ENCODE data around the gene SMIM35. TPM values are rescaled to one million over a fixed set of nuclear protein-coding genes. Genes with fewer than 3 reads are reported as not detected.

SMIM35 gene
- total RNA-seq, 1 experiment from 2014 or later = not detected

GRCh38 chr11:118112711-118113430 is 26.1 kb upstream of the SMIM35 start:
- Histone ChIP-seq H3K27me3 (ENCODE audit: insufficient read depth, low read depth) (no peaks in the 10 kb centered on the region), H3F3A (ENCODE audit: insufficient read depth, low read depth) (no peaks in the 10 kb centered on the region), H3K79me2 (ENCODE audit: low read depth) (no peaks in the 10 kb centered on the region), H3K27ac (no peak overlapping the region), H3K9me2 (ENCODE audit: insufficient read depth) (no peaks in the 10 kb centered on the region), H4K20me1 (ENCODE audit: insufficient read depth) (no peaks in the 10 kb centered on the region), H3K4me2 (no peak overlapping the region), H3K9me3 (ENCODE audit: insufficient read depth, low read depth) (no peaks in the 10 kb centered on the region), H3K36me3 (ENCODE audit: low read depth) (no peaks in the 10 kb centered on the region), H3K4me3 (no peak overlapping the region), H3K4me1 (replicated peaks; ENCODE audit: insufficient read depth) (peaks cover 11% of the 10 kb centered on the region), H2AFZ (no peak overlapping the region)
- intact Hi-C loops (cut with micrococcal nuclease; ENCODE audit: unreplicated experiment) = no loop called here
- no TSS peak for BruUV-seq (replicated peaks)
- CTCF ChIA-PET = interaction anchor here (0.7 kb wide), 1 partner anchor 292 kb away, joined by 3 read pairs; no protein-coding TSS in a partner anchor
- no peak for DNase-seq
- TF ChIP-seq EZH2 (IDR thresholded peaks at IDR 0.05; ENCODE audit: low read depth) = no peak
- no peak for TF ChIP-seq CTCF (conservative IDR thresholded peaks at IDR 0.05)
- POLR2A ChIA-PET (ENCODE audit: unreplicated experiment) = no interaction called here

GRCh38 chr11:118111744-118112035 is 24.9 kb upstream of the SMIM35 start:
- Histone ChIP-seq H3K4me3 (no peak overlapping the region), H3K27me3 (ENCODE audit: insufficient read depth, low read depth) (no peaks in the 10 kb centered on the region), H3K4me2 (0 out of 2 replicates have a peak overlapping the region, but pooled peaks have one; percentile 27), H3F3A (ENCODE audit: insufficient read depth, low read depth) (no peaks in the 10 kb centered on the region), H3K79me2 (ENCODE audit: low read depth) (no peaks in the 10 kb centered on the region), H4K20me1 (ENCODE audit: insufficient read depth) (no peaks in the 10 kb centered on the region), H3K9me2 (ENCODE audit: insufficient read depth) (no peaks in the 10 kb centered on the region), H3K36me3 (ENCODE audit: low read depth) (no peaks in the 10 kb centered on the region), H2AFZ (no peak overlapping the region), H3K9me3 (ENCODE audit: insufficient read depth, low read depth) (no peaks in the 10 kb centered on the region), H3K4me1 (replicated peaks; ENCODE audit: insufficient read depth) (peaks cover 16% of the 10 kb centered on the region), H3K27ac (no peak overlapping the region)
- no peak for TF ChIP-seq EZH2 (IDR thresholded peaks at IDR 0.05; ENCODE audit: low read depth)
- no peak for TF ChIP-seq CTCF (conservative IDR thresholded peaks at IDR 0.05)
- BruUV-seq (replicated peaks) = no TSS peak
- intact Hi-C loops (cut with micrococcal nuclease; ENCODE audit: unreplicated experiment) = no loop called here
- CTCF ChIA-PET = no interaction called here
- POLR2A ChIA-PET (ENCODE audit: unreplicated experiment) = no interaction called here
- DNase-seq = no peak

GRCh38 chr11:118111019-118111743 is 24.4 kb upstream of the SMIM35 start:
- no peaks in the 10 kb centered on the region for H3K9me2 ChIP-seq (ENCODE audit: insufficient read depth)
- H4K20me1 ChIP-seq (ENCODE audit: insufficient read depth) = no peaks in the 10 kb centered on the region
- no peak overlapping the region for H2AFZ ChIP-seq
- CTCF ChIA-PET = no interaction called here
- 0 out of 2 replicates have a peak overlapping the region, but pooled peaks have one; percentile 27 for H3K4me2 ChIP-seq
- peak in 1 of 2 experiments; percentile 55 for DNase-seq
- peaks cover 18% of the 10 kb centered on the region for H3K4me1 ChIP-seq (replicated peaks; ENCODE audit: insufficient read depth)
- no peaks in the 10 kb centered on the region for H3K9me3 ChIP-seq (ENCODE audit: insufficient read depth, low read depth)
- TF ChIP-seq EZH2 (IDR thresholded peaks at IDR 0.05; ENCODE audit: low read depth) (no peak), CTCF (conservative IDR thresholded peaks at IDR 0.05) (no peak)
- BruUV-seq (replicated peaks) = no TSS peak
- no peak overlapping the region for H3K4me3 ChIP-seq
- H3K36me3 ChIP-seq (ENCODE audit: low read depth) = no peaks in the 10 kb centered on the region
- H3K79me2 ChIP-seq (ENCODE audit: low read depth) = no peaks in the 10 kb centered on the region
- POLR2A ChIA-PET (ENCODE audit: unreplicated experiment) = no interaction called here
- no peaks in the 10 kb centered on the region for H3F3A ChIP-seq (ENCODE audit: insufficient read depth, low read depth)
- no peaks in the 10 kb centered on the region for H3K27me3 ChIP-seq (ENCODE audit: insufficient read depth, low read depth)
- no peak overlapping the region for H3K27ac ChIP-seq
- intact Hi-C loops (cut with micrococcal nuclease; ENCODE audit: unreplicated experiment) = no loop called here

Measured in PC-9 (cell line).